Neural progenitor cell (in vitro differentiated cells): Measurements from ENCODE around the gene DNAAF2.

Experiments
- EZH2 ChIP-seq: fragments of 200-600 bp; sonication (generic); IDR thresholded peaks from 2 replicates; pipeline ENCODE4 v1.6.1; 2017; ENCODE audit warnings: antibody characterized with exemption, mild to moderate bottlenecking, moderate library complexity
- EZH2phosphoT487 ChIP-seq: fragments of 200-600 bp; sonication (generic); IDR thresholded peaks from 2 replicates; pipeline ENCODE4 v1.6.1; 2017; ENCODE audit warnings: antibody characterized with exemption
- TF ChIP-seq, protein P1 (sequence below): fragments of 200-600 bp; sonication (generic); IDR thresholded peaks from 2 replicates; pipeline ENCODE4 v1.5.1; 2017; ENCODE audit warnings: antibody characterized with exemption, mild to moderate bottlenecking

DNA sequence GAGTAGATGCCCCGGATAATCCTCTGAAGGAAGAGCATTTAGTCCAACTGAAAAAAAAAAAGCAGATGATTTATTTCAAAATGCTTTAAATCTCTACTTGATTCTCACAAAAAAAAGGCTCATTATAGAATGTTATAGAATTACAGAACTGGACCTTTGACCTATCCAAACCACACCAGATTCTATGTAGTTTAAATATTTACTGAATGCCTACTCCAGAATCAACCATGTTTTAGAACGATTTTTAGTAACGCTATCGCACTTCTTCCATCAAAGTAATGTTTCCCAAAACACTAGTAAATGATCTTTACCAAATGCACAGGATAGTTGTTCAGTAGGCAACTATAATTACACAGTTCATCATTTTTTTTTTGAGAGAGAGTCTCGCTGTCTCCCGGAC is 51.4 kb downstream of the DNAAF2 start:
- TF ChIP-seq EZH2 = no peak
- TF ChIP-seq, protein P1, sequence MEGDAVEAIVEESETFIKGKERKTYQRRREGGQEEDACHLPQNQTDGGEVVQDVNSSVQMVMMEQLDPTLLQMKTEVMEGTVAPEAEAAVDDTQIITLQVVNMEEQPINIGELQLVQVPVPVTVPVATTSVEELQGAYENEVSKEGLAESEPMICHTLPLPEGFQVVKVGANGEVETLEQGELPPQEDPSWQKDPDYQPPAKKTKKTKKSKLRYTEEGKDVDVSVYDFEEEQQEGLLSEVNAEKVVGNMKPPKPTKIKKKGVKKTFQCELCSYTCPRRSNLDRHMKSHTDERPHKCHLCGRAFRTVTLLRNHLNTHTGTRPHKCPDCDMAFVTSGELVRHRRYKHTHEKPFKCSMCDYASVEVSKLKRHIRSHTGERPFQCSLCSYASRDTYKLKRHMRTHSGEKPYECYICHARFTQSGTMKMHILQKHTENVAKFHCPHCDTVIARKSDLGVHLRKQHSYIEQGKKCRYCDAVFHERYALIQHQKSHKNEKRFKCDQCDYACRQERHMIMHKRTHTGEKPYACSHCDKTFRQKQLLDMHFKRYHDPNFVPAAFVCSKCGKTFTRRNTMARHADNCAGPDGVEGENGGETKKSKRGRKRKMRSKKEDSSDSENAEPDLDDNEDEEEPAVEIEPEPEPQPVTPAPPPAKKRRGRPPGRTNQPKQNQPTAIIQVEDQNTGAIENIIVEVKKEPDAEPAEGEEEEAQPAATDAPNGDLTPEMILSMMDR = no peak
- TF ChIP-seq EZH2phosphoT487 = no peak
